Peyer's patch (tissue), 4 donors: Measurements from ENCODE around the gene LIG1. TPM values are rescaled to one million over a fixed set of nuclear protein-coding genes. Genes with fewer than 3 reads are reported as not detected.

Experiments
- DNase-seq, 3 donors: peaks; one replicate each; pipeline ENCODE4 v3.0.0-alpha.2; 2017 to 2019
- H3K27ac ChIP-seq, 4 donors: fragments of 200-600 bp; sonication (generic); one replicate each; pipeline ENCODE4 v1.5.1; 2016 to 2019
- H3K27me3 ChIP-seq, 2 donors: fragments of 200-600 bp; sonication (generic); one replicate each; pipeline ENCODE4 v1.5.1; 2019
- H3K36me3 ChIP-seq, 3 donors: fragments of 200-600 bp; sonication (generic); one replicate each; pipeline ENCODE4 v1.5.1; 2016 to 2019
- H3K4me1 ChIP-seq, 4 donors: fragments of 200-600 bp; sonication (generic); one replicate each; pipeline ENCODE4 v1.5.1; 2016 to 2019
- H3K4me3 ChIP-seq, 4 donors: fragments of 200-600 bp; sonication (generic); 1 replicate in 3 of 4; 2 replicates in 1 of 4; pipeline ENCODE4 v1.5.1; 2016 to 2019; ENCODE audit warnings: mild to moderate bottlenecking in 1 of 4
- H3K9me3 ChIP-seq, 4 donors: fragments of 200-600 bp; sonication (generic); one replicate each; pipeline ENCODE4 v1.5.1; 2016 to 2019; ENCODE audit warnings: mild to moderate bottlenecking in 1 of 4
- POLR2A ChIP-seq, 2 donors: fragments of 450-650 bp; IDR thresholded peaks; one replicate each; pipeline ENCODE4 v1.5.1; 2017; ENCODE audit warnings: antibody characterized with exemption in 2 of 2, mild to moderate bottlenecking in 2 of 2, moderate library complexity in 2 of 2
- total RNA-seq, 4 donors: library from RNA; depleted of rRNA; stranded (reverse); fragments of >200 nt; gene quantifications; one replicate each; pipeline ENCODE4 v1.1.0, GENCODE V29; 2016
- TF ChIP-seq, protein P1 (sequence below), 6 experiments: fragments of 450-650 bp in 4 of 6; fragments of 200-600 bp in 2 of 6; sonication (generic) in 1 of 6; IDR thresholded peaks; one replicate each; pipeline ENCODE4 v1.5.1; 2017 to 2019; ENCODE audit warnings: antibody characterized with exemption in 6 of 6, mild to moderate bottlenecking in 3 of 6, moderate library complexity in 1 of 6

The LIG1 gene
- total RNA-seq, 4 donors from 2014 or later: 30.3 to 104 (median 32.9) TPM

DNA sequence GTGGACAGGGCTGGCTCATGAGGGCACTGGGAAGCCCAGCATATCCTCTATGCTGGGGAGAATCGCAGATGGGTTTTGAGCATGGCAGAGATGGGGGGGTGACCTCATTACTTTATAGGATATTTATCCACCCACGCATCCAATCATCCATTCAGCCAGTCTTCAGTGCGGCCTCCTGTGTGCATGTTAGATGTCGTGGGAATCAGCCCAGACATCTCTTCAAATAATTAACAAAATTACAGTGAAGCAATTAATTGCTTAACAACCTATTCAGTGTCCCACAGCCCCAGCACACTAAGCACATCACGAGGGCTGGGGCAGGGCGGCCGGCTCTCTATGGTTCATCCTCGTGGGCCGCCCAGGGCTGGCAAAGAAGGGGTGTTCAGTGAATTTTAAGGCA, 21.6 kb downstream of the LIG1 start:
- H3K27ac ChIP-seq: no peak overlapping the region
- H3K27me3 ChIP-seq: no peaks in the 10 kb centered on the region
- DNase-seq: no peak
- no peaks in the 10 kb centered on the region for H3K4me1 ChIP-seq
- H3K9me3 ChIP-seq: no peaks in the 10 kb centered on the region
- H3K36me3 ChIP-seq: peaks cover 0 to 13% (median 0%) of the 10 kb centered on the region in 3 donors
- TF ChIP-seq, protein P1, sequence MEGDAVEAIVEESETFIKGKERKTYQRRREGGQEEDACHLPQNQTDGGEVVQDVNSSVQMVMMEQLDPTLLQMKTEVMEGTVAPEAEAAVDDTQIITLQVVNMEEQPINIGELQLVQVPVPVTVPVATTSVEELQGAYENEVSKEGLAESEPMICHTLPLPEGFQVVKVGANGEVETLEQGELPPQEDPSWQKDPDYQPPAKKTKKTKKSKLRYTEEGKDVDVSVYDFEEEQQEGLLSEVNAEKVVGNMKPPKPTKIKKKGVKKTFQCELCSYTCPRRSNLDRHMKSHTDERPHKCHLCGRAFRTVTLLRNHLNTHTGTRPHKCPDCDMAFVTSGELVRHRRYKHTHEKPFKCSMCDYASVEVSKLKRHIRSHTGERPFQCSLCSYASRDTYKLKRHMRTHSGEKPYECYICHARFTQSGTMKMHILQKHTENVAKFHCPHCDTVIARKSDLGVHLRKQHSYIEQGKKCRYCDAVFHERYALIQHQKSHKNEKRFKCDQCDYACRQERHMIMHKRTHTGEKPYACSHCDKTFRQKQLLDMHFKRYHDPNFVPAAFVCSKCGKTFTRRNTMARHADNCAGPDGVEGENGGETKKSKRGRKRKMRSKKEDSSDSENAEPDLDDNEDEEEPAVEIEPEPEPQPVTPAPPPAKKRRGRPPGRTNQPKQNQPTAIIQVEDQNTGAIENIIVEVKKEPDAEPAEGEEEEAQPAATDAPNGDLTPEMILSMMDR (IDR thresholded peaks at IDR 0.05): no peak
- TF ChIP-seq POLR2A (IDR thresholded peaks at IDR 0.05): no peak
- no peak overlapping the region for H3K4me3 ChIP-seq

DNA sequence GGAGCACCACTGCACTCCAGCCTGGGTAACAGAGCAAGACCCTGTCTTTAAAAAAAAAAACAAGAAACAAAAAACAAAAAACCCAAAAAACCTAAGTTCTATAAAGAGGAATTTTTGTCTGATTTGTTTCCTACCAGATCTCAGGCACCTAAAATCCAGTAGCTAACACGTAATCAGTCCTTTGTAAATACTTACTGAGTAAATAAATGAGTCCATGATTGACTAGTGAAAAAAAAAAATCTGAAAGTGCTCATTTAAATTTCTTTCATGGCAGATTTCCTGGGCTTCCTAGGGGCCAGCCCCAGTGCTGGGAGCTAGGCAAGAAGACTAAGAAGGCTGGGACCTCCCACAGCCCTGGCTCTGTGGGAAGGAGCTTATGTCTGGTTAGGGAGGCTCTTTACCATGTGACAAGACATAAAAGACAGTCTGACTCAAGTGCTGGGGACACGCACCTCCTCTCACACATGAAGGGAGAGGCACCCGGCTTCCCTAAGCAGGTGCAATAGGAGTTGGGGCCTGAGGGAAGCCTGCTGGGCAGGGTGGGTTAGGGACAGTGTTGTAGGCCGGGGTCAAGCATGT, 22.5 kb downstream of the LIG1 start:
- Histone ChIP-seq H3K4me3 (no peak overlapping the region), H3K9me3 (no peaks in the 10 kb centered on the region), H3K36me3 (peaks cover 0 to 13% (median 0%) of the 10 kb centered on the region in 3 donors), H3K27me3 (no peaks in the 10 kb centered on the region), H3K4me1 (no peaks in the 10 kb centered on the region), H3K27ac (no peak overlapping the region)
- TF ChIP-seq, protein P1 (IDR thresholded peaks at IDR 0.05): no peak
- TF ChIP-seq POLR2A (IDR thresholded peaks at IDR 0.05): no peak
- no peak for DNase-seq

DNA sequence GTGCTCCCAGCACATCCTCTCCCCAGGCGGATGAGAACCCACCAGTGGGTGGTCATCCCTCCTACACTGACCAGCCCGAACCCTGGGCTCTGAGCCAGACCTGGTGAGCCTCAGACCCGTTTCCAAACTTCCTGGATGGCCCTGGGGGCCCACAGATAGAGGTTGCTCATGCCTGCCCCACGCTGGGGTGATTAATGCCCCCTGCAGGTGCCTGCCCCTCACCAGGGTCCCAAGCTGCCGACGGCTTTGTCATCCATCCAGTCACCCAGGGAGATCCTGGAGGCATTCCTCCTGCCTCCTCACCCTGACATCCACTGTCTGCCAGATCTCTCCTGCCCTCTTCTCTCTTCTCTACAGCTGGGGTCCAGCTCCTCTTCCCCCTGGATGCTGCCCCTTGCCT, 31.1 kb downstream of the LIG1 start:
- H3K36me3 ChIP-seq: no peaks in the 10 kb centered on the region
- no peak overlapping the region for H3K4me3 ChIP-seq
- no peak for DNase-seq
- H3K4me1 ChIP-seq: no peaks in the 10 kb centered on the region
- no peak overlapping the region for H3K27ac ChIP-seq
- H3K9me3 ChIP-seq: no peaks in the 10 kb centered on the region
- TF ChIP-seq, protein P1 (IDR thresholded peaks at IDR 0.05): no peak
- no peak for TF ChIP-seq POLR2A (IDR thresholded peaks at IDR 0.05)
- H3K27me3 ChIP-seq: no peaks in the 10 kb centered on the region

DNA sequence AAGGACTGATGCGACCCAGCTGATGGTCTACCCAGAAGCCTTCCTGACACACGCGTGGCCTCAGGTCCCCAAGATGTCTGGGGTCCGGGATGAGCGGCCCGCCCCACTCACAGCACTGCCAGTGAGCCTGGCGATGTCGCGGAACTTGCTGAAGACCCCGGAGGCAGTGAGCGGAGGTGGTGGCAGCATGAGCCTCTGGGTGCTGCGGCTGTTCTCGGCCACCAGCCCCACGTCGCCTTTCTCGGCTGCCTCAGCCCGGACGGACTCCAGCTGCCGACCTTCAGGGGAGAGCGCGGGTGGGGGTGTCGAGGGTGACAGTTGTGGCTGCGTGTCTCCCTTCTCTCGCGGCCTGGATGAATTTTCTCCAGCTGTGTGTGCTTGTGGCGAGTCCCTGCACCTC, 32.7 kb downstream of the LIG1 start:
- no peaks in the 10 kb centered on the region for H3K36me3 ChIP-seq
- DNase-seq: no peak
- H3K27me3 ChIP-seq: no peaks in the 10 kb centered on the region
- no peak overlapping the region for H3K4me3 ChIP-seq
- TF ChIP-seq, protein P1 (IDR thresholded peaks at IDR 0.05): no peak
- TF ChIP-seq POLR2A (IDR thresholded peaks at IDR 0.05): no peak
- H3K27ac ChIP-seq: no peak overlapping the region
- H3K9me3 ChIP-seq: no peaks in the 10 kb centered on the region
- no peaks in the 10 kb centered on the region for H3K4me1 ChIP-seq

DNA sequence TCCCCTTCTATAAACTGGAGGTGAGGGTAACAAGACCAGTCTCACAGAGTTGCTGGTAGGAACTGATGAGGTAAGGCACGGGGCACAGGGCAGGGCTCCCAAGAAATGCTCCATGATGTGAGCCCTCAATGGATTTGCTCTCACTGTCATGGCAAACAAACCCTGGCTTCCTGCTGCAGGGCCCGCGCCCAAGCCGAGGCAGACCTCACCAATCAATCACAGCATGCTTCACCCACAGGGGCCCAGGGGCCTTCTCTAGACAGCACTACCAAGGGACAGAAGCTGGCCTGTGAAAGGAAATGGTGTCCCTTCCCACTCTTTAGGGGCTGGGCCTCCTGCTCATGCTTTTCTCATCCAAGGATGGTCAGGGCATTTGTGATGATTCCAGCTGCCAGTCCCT, 33.6 kb downstream of the LIG1 start:
- H3K27me3 ChIP-seq: no peaks in the 10 kb centered on the region
- no peak for DNase-seq
- H3K36me3 ChIP-seq: no peaks in the 10 kb centered on the region
- H3K27ac ChIP-seq: no peak overlapping the region
- no peak overlapping the region for H3K4me3 ChIP-seq
- TF ChIP-seq POLR2A (IDR thresholded peaks at IDR 0.05): no peak
- TF ChIP-seq, protein P1 (IDR thresholded peaks at IDR 0.05): no peak
- H3K4me1 ChIP-seq: no peaks in the 10 kb centered on the region
- no peaks in the 10 kb centered on the region for H3K9me3 ChIP-seq

DNA sequence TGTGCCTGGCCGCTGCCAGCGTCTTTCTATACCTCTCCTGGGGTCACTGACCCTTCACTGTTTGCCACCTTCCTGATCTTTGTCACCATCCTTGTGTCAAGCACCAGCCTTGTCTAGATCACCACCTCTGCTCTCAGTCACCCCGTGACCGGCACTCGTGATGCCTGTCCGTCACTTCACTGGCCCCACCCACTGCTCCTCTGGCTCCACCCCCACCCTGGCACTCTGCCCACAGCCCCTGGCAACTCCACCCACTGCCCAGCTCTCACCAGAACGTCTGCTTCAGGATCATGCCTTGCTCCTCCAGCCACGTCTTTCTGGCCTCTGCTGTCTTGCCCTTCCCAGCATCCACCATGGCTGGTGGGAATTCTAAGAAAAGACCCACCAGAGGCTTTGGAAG, 34.7 kb downstream of the LIG1 start:
- no peak for DNase-seq

More for the DNA sequence above, 34.7 kb downstream of the LIG1 start:
- TF ChIP-seq POLR2A (IDR thresholded peaks at IDR 0.05): no peak
- TF ChIP-seq, protein P1 (IDR thresholded peaks at IDR 0.05): no peak
- H3K9me3 ChIP-seq: no peaks in the 10 kb centered on the region
- H3K36me3 ChIP-seq: peaks cover 0 to 7% (median 0%) of the 10 kb centered on the region in 3 donors
- H3K27ac ChIP-seq: no peak overlapping the region
- H3K4me1 ChIP-seq: no peaks in the 10 kb centered on the region
- H3K4me3 ChIP-seq: no peak overlapping the region
- H3K27me3 ChIP-seq: no peaks in the 10 kb centered on the region
